DMS53 (cell line): ENCODE measurements around the gene DGKZ.

Experiments used
- DNase-seq: peaks from one replicate; lab custom pipeline; 2025; lab: John Stamatoyannopoulos, UW

DGKZ gene

GRCh38 chr11:46326813-46327416 lies 20.3 kb upstream of the DGKZ start:
- no peak for DNase-seq

- DNase-seq = no peak
Observed at GRCh38 chr11:46327829-46328228, 19.4 kb upstream of the DGKZ start.

- no peak for DNase-seq
Observed at GRCh38 chr11:46330154-46330553, 17.1 kb upstream of the DGKZ start.

- DNase-seq = no peak
Observed at GRCh38 chr11:46330563-46331281, 16.5 kb upstream of the DGKZ start.

- DNase-seq = no peak
Observed at GRCh38 chr11:46331282-46331984, 15.8 kb upstream of the DGKZ start.

- no peak for DNase-seq
Observed at GRCh38 chr11:46332093-46332567, 15.1 kb upstream of the DGKZ start.

GRCh38 chr11:46332568-46333393 lies 14.5 kb upstream of the DGKZ start:
- peak; percentile 47 for DNase-seq

- no peak for DNase-seq
Observed at GRCh38 chr11:46333394-46333947, 13.8 kb upstream of the DGKZ start.

- no peak for DNase-seq
Observed at GRCh38 chr11:46334211-46334610, 13.1 kb upstream of the DGKZ start.

GRCh38 chr11:46335271-46335670 lies 12.0 kb upstream of the DGKZ start:
- DNase-seq = no peak

- no peak for DNase-seq
Observed at GRCh38 chr11:46335890-46336562, 11.2 kb upstream of the DGKZ start.

- no peak for DNase-seq
Observed at GRCh38 chr11:46336563-46337180, 10.6 kb upstream of the DGKZ start.

- no peak for DNase-seq
Observed at GRCh38 chr11:46337626-46338345, 9.5 kb upstream of the DGKZ start.

- DNase-seq = no peak
Observed at GRCh38 chr11:46338636-46338987, 8.7 kb upstream of the DGKZ start.

- DNase-seq = no peak
Observed at GRCh38 chr11:46338988-46339666, 8.1 kb upstream of the DGKZ start.

GRCh38 chr11:46339816-46340215 lies 7.4 kb upstream of the DGKZ start:
- no peak for DNase-seq

- no peak for DNase-seq
Observed at GRCh38 chr11:46341454-46341853, 5.8 kb upstream of the DGKZ start.

GRCh38 chr11:46342239-46342638 lies 5.0 kb upstream of the DGKZ start:
- DNase-seq = no peak

- DNase-seq = no peak
Observed at GRCh38 chr11:46343520-46343919, 3.7 kb upstream of the DGKZ start.

- no peak for DNase-seq
Observed at GRCh38 chr11:46345131-46345597, 2.1 kb upstream of the DGKZ start.
